SH-SY5Y (cell line): Measurements from ENCODE around the gene COMMD1.

ENCODE experiments used
- GATA2 ChIP-seq: IDR thresholded peaks from 2 replicates; pipeline ENCODE4 v1.6.1; 2011; ENCODE audit warnings: mild to moderate bottlenecking, low read depth, low read length
- GATA3 ChIP-seq: IDR thresholded peaks from 2 replicates; pipeline ENCODE4 v1.6.1; 2011; ENCODE audit warnings: low read depth, mild to moderate bottlenecking, low read length, moderate library complexity

DNA sequence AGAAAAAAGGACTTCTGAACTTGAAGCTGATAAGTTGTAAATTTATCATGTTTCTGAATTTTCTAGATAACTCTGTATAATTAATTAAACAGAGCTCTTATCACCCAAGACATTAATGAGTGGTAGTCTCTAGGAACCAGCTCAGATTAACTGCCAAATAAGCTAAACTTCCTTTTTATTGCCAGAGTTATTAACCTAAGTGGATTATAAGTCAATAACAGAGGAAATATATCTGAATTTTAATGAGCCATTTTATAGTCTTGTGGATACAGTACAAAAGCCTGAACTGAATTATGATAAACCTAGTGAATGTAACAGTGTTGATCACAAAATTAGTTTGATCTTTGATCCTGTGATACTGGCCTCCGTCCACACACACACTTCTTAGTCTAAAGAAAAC lies 111.5 kb downstream of the COMMD1 start:
- no peak for TF ChIP-seq GATA2
- TF ChIP-seq GATA3: no peak
